Left ventricle myocardium superior (tissue), 1 donor: Measurements from ENCODE around the gene MAGEA2B. TPM values are rescaled to one million over a fixed set of nuclear protein-coding genes. Genes with fewer than 3 reads are reported as not detected.
"Not testable (repeated sequence)": the region's sequence is repeated elsewhere in the genome, so short reads cannot be mapped to it uniquely, and the experiment has no call there.

Source experiments
- ATAC-seq: fragments of 200-7000 bp; cut with Tn5 transposase; one replicate; pipeline ENCODE4 v1.9.1; 2020; ENCODE audit warnings: mild to moderate bottlenecking, moderate library complexity
- DNase-seq: peaks from one replicate; pipeline ENCODE4 v3.0.0-alpha.2; 2020
- intact Hi-C: fragments of 100-400 bp; cut with micrococcal nuclease; formaldehyde crosslinking; loops from one replicate; pipeline ENCODE4 v1.11.0; 2022
- total RNA-seq: library from RNA; stranded (reverse); fragmentation: NEBNext Ultra II Directional; extraction: Animal tissue kit (Norgen Biotek cat#: 25700); gene quantifications from one replicate; pipeline ENCODE4 v1.2.1, GENCODE V29; 2021
- donor health status: DM: no; HTN: yes; CAD: no; lungs with severe emphysema.

The MAGEA2B gene
- total RNA-seq, 1 donor from 2014 or later, result not detected

GRCh38 chrX:152753686-152754650 lies 39.5 kb downstream of the MAGEA2B start, which contains the start of gene MAGEA2:
TSS of gene MAGEA2 (minus strand) at chrX:152753842. CDS start at chrX:152751363, 2,479 bp downstream.
- ATAC-seq, DNase-seq, intact Hi-C loops: not testable (repeated sequence)

GRCh38 chrX:152754871-152755270 lies 40.4 kb downstream of the MAGEA2B start:
- ATAC-seq, DNase-seq, intact Hi-C loops: not testable (repeated sequence)

- DNase-seq, ATAC-seq, intact Hi-C loops: not testable (repeated sequence)
Measured at GRCh38 chrX:152758918-152759317, 44.5 kb downstream of the MAGEA2B start, which contains the start of gene CSAG3. TSS of gene CSAG3 (plus strand) at chrX:152759218.

DNA sequence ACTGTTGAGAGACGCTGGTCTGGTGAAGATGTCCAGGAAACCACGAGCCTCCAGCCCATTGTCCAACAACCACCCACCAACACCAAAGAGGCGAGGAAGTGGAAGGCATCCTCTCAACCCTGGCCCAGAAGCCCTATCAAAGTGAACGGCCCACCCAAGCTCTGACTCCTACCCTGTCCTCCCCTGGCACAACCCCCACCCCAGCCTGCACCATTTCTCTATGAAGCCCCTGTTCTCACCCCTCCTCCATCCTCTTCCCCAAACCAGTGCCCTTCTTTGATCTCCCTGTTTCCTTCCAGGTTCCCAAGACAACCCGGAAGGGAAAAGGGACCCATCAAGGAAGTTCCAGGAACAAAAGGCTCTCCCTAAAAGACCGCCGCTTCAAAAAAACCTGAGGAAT lies 45.1 kb downstream of the MAGEA2B start:
- ATAC-seq, DNase-seq, intact Hi-C loops: not testable (repeated sequence)

DNA sequence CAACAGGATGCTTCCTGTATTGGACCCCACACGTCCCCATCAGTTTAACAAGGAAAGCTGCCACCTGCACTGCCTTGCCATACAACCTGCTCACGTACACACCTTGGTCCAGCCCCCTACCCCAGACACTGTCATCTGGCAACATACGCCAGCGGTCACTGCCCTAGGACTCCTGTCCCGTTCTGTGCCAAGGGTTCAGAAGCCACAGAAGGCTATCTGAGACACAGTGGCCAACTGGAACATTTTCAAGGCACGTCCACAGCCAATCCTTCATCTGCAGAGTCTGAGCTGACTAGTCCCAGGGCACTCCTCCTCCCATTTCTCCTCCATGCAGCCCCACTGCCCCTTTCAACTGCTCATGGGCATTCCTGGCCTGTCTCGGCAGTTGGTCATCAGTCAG lies 47.2 kb downstream of the MAGEA2B start:
- DNase-seq, ATAC-seq, intact Hi-C loops: not testable (repeated sequence)

DNA sequence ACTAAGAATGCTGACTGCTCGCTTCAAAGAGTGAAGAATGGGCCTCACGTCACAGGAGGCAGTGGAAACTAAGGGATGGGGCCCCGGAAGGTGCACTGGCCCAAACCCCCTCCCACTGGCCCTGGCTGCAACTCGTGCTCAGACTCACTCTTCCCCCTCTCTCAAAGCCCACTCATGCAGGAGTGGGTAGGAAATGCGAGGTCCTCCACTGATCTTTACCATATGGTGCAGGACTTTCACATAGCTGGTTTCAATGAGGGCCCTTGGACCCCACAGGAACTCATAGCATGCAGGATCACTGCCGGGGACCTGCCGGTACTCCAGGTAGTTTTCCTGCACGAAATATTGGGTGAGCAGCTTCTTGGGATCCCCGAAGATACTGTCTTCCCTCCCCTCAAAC lies 52.1 kb downstream of the MAGEA2B start:
- ATAC-seq, DNase-seq, intact Hi-C loops: not testable (repeated sequence)

Other genes with a start within 250 kb of the MAGEA2B start
- gene GABRQ, start 76.7 kb upstream of the MAGEA2B start, total RNA-seq, result not detected
- gene MAGEA3, start 15.8 kb upstream of the MAGEA2B start, total RNA-seq, result not detected
- gene CSAG2, start 5.4 kb upstream of the MAGEA2B start, total RNA-seq, result not detected
- not detected for gene CSAG1, start 19.1 kb downstream of the MAGEA2B start, total RNA-seq
- gene MAGEA12, start 19.1 kb downstream of the MAGEA2B start, total RNA-seq, result not detected
- gene MAGEA2, start 39.2 kb downstream of the MAGEA2B start, total RNA-seq, result not detected
- not detected for gene CSAG3, start 44.6 kb downstream of the MAGEA2B start, total RNA-seq
- gene MAGEA6, start 55.1 kb downstream of the MAGEA2B start, total RNA-seq, result not detected
- gene CETN2, start 116.1 kb downstream of the MAGEA2B start, total RNA-seq, result 27.9 TPM
- 26.7 TPM for gene NSDHL, start 116.4 kb downstream of the MAGEA2B start, total RNA-seq
- gene ZNF185, start 183.4 kb downstream of the MAGEA2B start, total RNA-seq, result 2.5 TPM